Stimulated activated naive B cell treated with anti-CD40 and anti-IgM and Interleukin-4, amounts not matched to agents 10 μg/mL and 1 μg/mL and 100 μg/mL, for 72 hours (primary cell): ENCODE data around the gene SPRED3.
"Not testable (repeated sequence)": the region's sequence is repeated elsewhere in the genome, so short reads cannot be mapped to it uniquely, and the experiment has no call there.

ENCODE experiments used
- ATAC-seq, 2 donors: fragments of 150-1000 bp; cut with Tn5 transposase; replicated peaks; 2 replicates each; pipeline ENCODE4 v1.10.0; 2021; ENCODE audit warnings: moderate library complexity in 1 of 2
- DNase-seq: peaks from one replicate; pipeline ENCODE4 v3.0.0; 2021
- H3K27ac Mint-ChIP-seq: one replicate; pipeline ENCODE4 v1.8.0; 2022; ENCODE audit warnings: mild to moderate bottlenecking, mixed read lengths
- H3K27me3 Mint-ChIP-seq, 2 donors: one replicate each; pipeline ENCODE4 v1.8.0; 2022; ENCODE audit warnings: mixed read lengths in 2 of 2
- H3K36me3 Mint-ChIP-seq, 2 donors: one replicate each; pipeline ENCODE4 v1.8.0; 2022; ENCODE audit warnings: mixed read lengths in 2 of 2, mild to moderate bottlenecking in 1 of 2
- H3K4me1 Mint-ChIP-seq, 2 donors: one replicate each; pipeline ENCODE4 v1.8.0; 2022; ENCODE audit warnings: mixed read lengths in 2 of 2, mild to moderate bottlenecking in 1 of 2
- H3K4me3 Mint-ChIP-seq, 2 donors: one replicate each; pipeline ENCODE4 v1.8.0; 2022; ENCODE audit warnings: mild to moderate bottlenecking in 2 of 2, mixed read lengths in 2 of 2, moderate library complexity in 1 of 2
- H3K9me3 Mint-ChIP-seq, 2 donors: one replicate each; pipeline ENCODE4 v1.8.0; 2022; ENCODE audit warnings: mixed read lengths in 2 of 2, mild to moderate bottlenecking in 1 of 2

Gene SPRED3

DNA sequence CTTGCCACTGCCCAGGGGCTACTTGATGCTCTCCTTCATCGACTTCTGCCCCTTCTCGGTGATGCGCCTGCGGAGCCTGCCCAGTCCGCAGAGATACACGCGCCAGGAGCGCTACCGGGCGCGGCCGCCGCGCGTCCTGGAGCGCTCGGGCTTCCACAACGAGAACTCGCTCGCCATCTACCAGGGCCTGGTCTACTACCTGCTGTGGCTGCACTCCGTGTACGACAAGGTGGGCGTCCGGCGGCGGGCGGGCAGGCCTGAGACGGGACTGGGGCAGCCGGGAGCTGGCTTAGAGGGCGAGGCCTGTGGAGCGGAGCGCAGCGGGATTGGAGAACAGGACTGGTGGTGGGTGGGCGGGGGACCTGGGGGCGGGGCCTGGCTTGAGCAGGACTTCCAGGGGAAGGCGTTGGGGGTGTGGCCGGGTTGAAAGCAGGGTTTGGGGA, 26.8 kb upstream of the SPRED3 start:
- Mint-ChIP-seq H3K36me3 (no peaks in the 10 kb centered on the region), H3K27me3 (peaks cover 22 to 39% of the 10 kb centered on the region in 2 donors), H3K9me3 (no peaks in the 10 kb centered on the region), H3K27ac (no peak overlapping the region), H3K4me1 (peaks cover 10 to 23% of the 10 kb centered on the region in 2 donors), H3K4me3 (peak overlapping the region; percentile 87 to 90)
- ATAC-seq (peak; percentile 78 to 79), DNase-seq (peak; percentile 60)

DNA sequence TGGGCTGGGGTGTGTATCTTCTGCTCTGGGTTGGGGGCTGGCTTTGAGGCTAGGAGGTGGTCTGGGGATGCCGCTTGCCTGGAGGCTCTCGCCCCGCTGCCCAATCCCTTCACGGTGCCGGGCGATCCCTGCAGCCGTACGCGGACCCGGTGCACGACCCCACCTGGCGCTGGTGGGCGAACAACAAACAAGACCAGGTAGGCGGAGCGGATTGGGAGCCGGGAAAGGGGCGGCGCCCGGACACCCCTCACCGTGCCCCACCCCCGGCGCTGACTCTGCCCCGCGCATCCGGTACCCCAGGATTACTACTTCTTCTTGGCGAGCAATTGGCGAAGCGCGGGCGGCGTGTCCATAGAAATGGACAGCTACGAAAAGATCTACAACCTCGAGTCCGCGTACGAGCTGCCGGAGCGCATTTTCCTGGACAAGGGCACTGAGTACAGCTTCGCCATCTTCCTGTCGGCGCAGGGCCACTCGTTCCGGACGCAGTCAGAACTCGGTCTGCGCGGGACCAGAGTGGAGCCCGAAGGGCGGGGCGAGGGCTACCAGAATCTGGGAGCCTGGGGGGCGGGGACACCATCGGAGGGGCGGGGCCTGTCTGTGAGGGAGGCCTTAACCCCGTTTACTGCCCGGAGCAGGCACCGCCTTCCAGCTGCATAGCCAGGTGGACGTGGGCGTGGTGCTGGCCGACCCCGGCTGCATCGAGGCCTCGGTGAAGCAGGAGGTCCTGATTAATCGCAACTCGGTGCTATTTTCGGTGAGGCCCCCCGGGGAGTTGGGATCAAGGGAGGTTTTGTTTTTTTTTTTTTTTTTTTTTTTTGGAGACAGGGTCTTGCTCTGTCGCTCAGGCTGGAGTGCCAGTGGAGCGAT, 26.2 kb upstream of the SPRED3 start:
- Mint-ChIP-seq H3K36me3 (no peaks in the 10 kb centered on the region), H3K9me3 (no peaks in the 10 kb centered on the region), H3K4me3 (peak overlapping the region; percentile 87 to 90), H3K27me3 (peaks cover 24 to 43% of the 10 kb centered on the region in 2 donors), H3K4me1 (peaks cover 10 to 23% of the 10 kb centered on the region in 2 donors), H3K27ac (no peak overlapping the region)
- DNase-seq (peak; percentile 60), ATAC-seq (peak; percentile 69 to 79)

DNA sequence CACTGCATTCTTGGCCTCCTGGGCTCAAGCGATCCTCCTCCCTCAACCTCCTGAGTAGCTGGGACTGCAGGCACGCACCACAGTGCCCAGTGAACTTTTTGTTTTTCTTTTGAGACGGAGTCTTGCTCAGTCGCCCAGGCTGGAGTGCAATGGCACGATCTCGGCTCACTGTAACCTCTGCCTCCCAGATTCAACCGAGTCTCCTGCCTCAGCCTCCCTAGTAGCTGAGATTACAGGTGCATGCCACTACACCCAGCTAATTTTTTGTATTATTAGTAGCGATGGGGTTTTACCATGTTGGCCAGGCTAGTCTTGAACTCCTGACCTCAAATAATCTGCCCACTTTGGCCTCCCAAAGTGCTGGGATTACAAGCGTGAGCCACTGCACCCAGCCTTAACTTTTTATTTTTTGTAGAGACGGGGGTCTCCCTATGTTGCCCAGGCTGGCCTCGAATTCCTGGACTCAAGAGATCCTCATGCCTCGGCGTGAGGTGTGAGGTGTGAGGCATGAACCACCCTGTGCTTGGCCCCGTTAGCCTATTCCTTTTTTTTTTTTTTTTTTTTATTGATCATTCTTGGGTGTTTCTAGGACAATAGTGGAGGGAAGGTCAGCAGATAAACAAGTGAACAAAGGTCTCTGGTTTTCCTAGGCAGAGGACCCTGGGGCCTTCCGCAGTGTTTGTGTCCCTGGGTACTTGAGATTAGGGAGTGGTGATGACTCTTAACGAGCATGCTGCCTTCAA, 25.4 kb upstream of the SPRED3 start:
- not testable (repeated sequence) for H3K9me3 Mint-ChIP-seq, H3K36me3 Mint-ChIP-seq, ATAC-seq, DNase-seq, H3K27ac Mint-ChIP-seq
- Mint-ChIP-seq H3K4me1 (peaks cover 10 to 23% of the 10 kb centered on the region in 2 donors), H3K4me3 (peak overlapping the region; percentile 52 to 90), H3K27me3 (peaks cover 32 to 51% of the 10 kb centered on the region in 2 donors)

DNA sequence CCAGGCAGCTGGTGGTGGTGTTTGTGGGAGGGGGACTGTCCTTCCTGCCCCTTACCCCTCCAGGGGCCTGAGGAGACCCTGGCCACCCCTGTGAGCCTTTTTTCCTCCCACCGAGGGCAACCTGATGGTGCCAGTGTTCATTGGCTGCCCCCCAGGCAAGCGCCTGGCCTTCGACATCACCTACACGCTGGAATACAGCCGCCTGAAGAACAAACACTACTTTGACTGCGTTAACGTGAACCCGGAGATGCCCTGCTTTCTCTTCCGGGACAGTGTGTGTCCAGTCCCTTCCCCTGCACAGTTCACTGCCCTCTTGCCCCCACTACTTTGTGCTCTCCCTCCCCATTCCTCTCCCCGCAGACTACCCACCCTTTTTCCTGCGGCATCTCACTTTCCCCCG, 21.5 kb upstream of the SPRED3 start:
- no peak overlapping the region for H3K27ac Mint-ChIP-seq
- no peaks in the 10 kb centered on the region for H3K9me3 Mint-ChIP-seq
- H3K27me3 Mint-ChIP-seq = peaks cover 31 to 43% of the 10 kb centered on the region in 2 donors
- H3K4me1 Mint-ChIP-seq = peaks cover 0 to 8% of the 10 kb centered on the region in 2 donors
- DNase-seq (no peak), ATAC-seq (no peak)
- H3K4me3 Mint-ChIP-seq = no peak overlapping the region
- no peaks in the 10 kb centered on the region for H3K36me3 Mint-ChIP-seq

DNA sequence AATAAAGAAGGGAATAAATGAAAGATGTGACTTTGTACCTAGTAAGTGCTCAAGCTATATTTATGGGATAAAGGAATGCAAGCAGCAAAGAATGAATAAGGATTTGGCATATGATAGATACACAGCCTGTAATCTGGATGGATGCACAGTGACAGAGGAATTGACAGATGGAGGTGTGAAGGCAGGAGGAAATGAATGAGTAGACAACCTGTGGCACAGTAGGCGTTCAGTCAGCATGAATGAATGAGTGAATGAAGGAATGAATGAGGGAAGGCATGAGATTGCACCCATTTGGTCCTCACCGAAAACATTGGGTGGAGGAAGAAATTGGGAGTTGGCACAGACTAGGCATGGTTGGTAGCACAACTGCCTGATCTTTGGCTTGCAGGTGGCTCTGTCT, 18.9 kb upstream of the SPRED3 start:
- Mint-ChIP-seq H3K36me3 (peaks cover under 1% of the 10 kb centered on the region in 2 donors), H3K9me3 (no peaks in the 10 kb centered on the region), H3K27me3 (peaks cover 31 to 37% of the 10 kb centered on the region in 2 donors), H3K4me3 (no peak overlapping the region), H3K27ac (no peak overlapping the region), H3K4me1 (peaks cover 2% of the 10 kb centered on the region in 2 donors)
- DNase-seq = no peak
- no peak for ATAC-seq

DNA sequence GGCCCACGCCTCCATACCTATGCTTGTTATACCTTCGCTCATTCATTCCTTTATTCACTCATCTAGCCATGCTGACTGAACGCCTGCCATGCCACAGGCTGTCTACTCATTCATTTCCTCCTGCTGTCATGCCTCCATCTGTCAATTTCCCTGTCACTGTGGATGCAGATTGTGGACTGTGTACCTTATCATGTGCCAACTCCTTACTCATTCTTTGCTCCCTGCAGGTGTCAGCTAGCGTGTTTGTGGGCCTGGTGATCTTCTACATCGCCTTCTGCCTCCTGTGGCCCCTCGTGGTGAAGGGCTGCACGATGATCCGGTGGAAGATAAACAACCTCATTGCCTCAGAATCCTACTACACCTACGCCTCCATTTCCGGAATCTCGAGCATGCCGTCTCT, 18.2 kb upstream of the SPRED3 start:
- no peak overlapping the region for H3K4me3 Mint-ChIP-seq
- peaks cover 31 to 37% of the 10 kb centered on the region in 2 donors for H3K27me3 Mint-ChIP-seq

DNA sequence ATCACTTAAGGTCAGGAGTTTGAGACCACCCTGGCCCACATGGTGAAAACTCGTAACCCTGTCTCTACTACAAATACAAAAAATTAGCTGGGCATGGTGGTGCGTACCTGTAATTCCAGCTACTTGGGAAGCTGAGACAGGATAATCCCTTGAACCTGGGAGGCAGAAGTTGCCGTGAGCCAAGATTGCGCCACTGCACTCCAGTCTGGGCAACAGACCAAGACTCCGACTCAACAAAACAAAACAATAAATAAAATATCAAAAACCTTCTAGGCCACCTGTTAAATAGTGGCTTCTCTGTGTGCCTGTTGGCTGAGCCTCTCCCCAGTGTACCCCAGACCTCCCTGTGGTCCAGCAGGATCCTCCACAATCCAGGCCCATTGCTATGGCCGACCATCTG, 17.4 kb upstream of the SPRED3 start:
- Mint-ChIP-seq H3K27ac (no peak overlapping the region), H3K4me3 (no peak overlapping the region)
- no peak for ATAC-seq

More for the DNA sequence above, 18.2 kb upstream of the SPRED3 start:
- Mint-ChIP-seq H3K9me3 (no peaks in the 10 kb centered on the region), H3K27ac (no peak overlapping the region), H3K4me1 (peaks cover 6 to 9% of the 10 kb centered on the region in 2 donors), H3K36me3 (peaks cover 7 to 8% of the 10 kb centered on the region in 2 donors)
- ATAC-seq = no peak
- DNase-seq = no peak

DNA sequence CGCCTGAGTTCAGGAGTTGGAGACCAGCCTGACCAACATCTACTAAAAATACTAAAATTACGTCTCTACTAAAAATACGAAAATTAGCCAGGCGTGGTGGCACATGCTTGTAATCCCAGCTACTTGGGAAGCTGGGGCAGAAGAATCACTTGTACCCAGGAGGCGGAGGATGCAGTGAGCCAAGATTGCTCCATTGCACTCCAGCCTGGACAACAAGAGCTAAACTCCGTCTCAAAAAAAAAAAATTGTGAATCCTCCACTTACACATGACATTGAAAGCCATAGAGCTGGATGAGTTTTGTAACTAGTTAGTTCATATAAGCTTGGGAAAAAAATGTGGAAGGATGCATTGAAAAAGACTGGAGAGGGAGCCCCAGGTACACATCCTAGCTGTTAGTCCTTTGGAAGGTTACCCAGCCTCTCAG, 14.6 kb upstream of the SPRED3 start:
- Mint-ChIP-seq H3K36me3 (peaks cover 16 to 21% of the 10 kb centered on the region in 2 donors), H3K4me3 (peak overlapping the region; percentile 94 to 98), H3K27ac (peak overlapping the region; percentile 100), H3K9me3 (no peaks in the 10 kb centered on the region), H3K27me3 (peaks cover 12 to 14% of the 10 kb centered on the region in 2 donors), H3K4me1 (peaks cover 18 to 27% of the 10 kb centered on the region in 2 donors)
- ATAC-seq (no peak), DNase-seq (no peak)

More for the DNA sequence above, 17.4 kb upstream of the SPRED3 start:
- Mint-ChIP-seq H3K36me3 (peaks cover 9 to 10% of the 10 kb centered on the region in 2 donors), H3K4me1 (peaks cover 12 to 17% of the 10 kb centered on the region in 2 donors), H3K27me3 (peaks cover 29 to 36% of the 10 kb centered on the region in 2 donors), H3K9me3 (no peaks in the 10 kb centered on the region)
- DNase-seq = no peak

DNA sequence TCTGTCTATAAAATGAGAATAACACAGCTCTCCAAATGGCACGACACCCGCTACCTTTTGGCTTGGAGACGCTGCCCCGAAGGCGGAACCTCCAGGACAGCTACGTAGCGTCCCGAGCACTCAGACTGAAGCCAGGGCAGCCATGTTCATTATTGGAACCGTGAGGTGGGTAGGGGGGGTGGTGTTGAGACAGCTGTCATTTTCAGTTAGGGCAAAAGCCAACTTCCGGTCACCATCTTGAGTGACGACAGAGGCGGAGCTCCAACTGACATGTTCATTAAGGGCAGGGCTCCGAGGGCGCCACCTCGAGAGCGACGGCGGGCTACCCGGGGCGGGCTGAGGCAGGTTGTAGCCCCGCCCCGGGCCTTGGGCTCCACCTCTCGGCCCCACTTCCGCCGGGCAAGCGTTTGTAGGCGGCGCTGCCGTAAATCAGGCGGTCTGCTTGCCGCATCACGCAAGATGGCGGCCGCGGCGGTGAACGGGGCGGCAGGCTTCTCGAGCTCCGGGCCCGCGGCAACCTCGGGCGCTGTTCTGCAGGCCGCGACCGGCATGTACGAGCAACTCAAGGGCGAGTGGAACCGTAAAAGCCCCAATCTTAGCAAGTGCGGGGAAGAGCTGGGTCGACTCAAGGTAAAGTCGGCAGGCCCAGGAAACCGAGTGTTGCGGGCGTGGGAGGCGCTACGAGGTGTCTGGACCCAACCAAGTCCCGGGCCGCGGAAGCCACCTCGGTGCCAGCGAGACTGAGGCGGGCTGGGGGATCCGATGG, 14.0 kb upstream of the SPRED3 start, which contains the start of gene PSMD8:
PSMD8 (plus strand) TSS at position 240 of the 766 bp plus-strand sequence; CDS start at position 271, 31 bp downstream.
- Mint-ChIP-seq H3K4me1 (peaks cover 18 to 33% of the 10 kb centered on the region in 2 donors), H3K36me3 (peaks cover 22 to 27% of the 10 kb centered on the region in 2 donors), H3K27ac (peak within 1 kb of the TSS; percentile 100), H3K4me3 (peak within 1 kb of the TSS; percentile 94 to 98), H3K9me3 (no peaks in the 10 kb centered on the region), H3K27me3 (peaks cover 10 to 11% of the 10 kb centered on the region in 2 donors)
- peak; percentile 99 for DNase-seq
- ATAC-seq = peak; percentile 96 to 98

DNA sequence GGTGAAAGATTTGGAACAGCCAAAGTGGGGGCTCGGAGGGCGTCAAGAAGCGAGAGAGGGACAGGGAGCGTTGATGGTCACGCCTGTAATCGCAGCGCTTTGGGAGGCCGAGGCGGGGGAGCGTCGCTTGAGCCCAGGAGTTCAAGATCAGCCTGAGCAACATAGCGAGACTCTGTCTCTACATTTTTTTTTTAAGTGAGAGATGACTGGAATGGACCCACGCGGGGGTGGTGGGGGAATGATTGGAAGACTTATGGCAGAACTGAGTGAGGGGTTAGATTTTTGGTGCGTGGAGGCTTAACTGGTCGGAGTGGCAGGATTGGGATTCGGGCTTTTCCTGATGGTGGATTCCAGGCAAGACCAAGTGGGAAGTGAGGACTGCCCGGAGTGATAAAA, 13.4 kb upstream of the SPRED3 start:
- H3K36me3 Mint-ChIP-seq = peaks cover 26 to 29% of the 10 kb centered on the region in 2 donors
- H3K9me3 Mint-ChIP-seq = no peaks in the 10 kb centered on the region
- peaks cover 18 to 34% of the 10 kb centered on the region in 2 donors for H3K4me1 Mint-ChIP-seq
- H3K27me3 Mint-ChIP-seq = peaks cover 7 to 8% of the 10 kb centered on the region in 2 donors
- peak; percentile 10 to 17 for ATAC-seq
- DNase-seq = no peak
- H3K4me3 Mint-ChIP-seq = peak overlapping the region; percentile 94 to 98
- peak overlapping the region; percentile 100 for H3K27ac Mint-ChIP-seq

DNA sequence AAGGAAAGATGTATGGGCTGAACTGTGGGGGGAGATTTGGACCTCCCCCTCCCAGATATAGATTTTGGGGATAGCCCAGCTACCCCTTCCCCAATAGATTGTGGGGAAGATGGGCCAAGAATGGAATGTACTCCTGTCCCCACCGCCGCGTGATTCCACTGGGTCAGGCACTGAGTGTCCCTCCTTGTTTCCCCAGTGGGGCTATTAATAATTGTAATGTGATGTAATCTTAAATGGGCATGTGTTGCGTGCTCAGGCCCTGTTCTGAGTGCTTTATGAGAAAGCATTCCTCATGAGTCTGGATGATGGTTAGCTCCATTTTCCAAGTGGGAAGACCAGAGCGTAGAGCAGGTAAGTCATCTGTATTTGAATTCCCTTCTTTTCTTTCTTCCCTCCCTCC, 12.7 kb upstream of the SPRED3 start:
- Mint-ChIP-seq H3K9me3 (no peaks in the 10 kb centered on the region), H3K27ac (no peak overlapping the region), H3K4me1 (peaks cover 20 to 34% of the 10 kb centered on the region in 2 donors), H3K4me3 (peak overlapping the region; percentile 94 to 98), H3K27me3 (peaks cover under 1 to 1% of the 10 kb centered on the region in 2 donors), H3K36me3 (peaks cover 33% of the 10 kb centered on the region in 2 donors)
- ATAC-seq (no peak), DNase-seq (no peak)

DNA sequence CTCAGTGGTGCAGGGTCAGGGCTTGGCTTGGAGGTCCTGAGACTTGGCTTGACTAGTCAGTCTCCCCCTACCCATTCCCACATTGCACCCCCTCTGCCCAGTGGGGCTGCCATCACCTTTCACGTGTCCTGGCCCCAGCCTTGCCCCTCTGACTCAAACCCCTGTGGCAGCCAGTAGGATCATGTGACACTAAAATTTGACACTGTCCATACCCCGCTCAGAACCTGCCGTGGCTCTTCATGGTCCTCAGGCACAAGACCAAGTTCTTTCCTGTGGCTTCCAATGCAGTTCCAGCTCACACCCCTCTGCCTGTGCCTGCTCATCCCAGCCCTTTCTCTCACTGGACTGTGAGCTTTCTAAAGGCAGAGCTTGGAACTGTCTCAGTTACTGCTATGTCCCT, 11.9 kb upstream of the SPRED3 start:
- H3K27ac Mint-ChIP-seq = no peak overlapping the region
- H3K36me3 Mint-ChIP-seq = peaks cover 41% of the 10 kb centered on the region in 2 donors
- DNase-seq = no peak
- H3K27me3 Mint-ChIP-seq = no peaks in the 10 kb centered on the region
- ATAC-seq = no peak
- peak overlapping the region; percentile 67 to 98 for H3K4me3 Mint-ChIP-seq
- H3K9me3 Mint-ChIP-seq = no peaks in the 10 kb centered on the region
- H3K4me1 Mint-ChIP-seq = peaks cover 20 to 34% of the 10 kb centered on the region in 2 donors

DNA sequence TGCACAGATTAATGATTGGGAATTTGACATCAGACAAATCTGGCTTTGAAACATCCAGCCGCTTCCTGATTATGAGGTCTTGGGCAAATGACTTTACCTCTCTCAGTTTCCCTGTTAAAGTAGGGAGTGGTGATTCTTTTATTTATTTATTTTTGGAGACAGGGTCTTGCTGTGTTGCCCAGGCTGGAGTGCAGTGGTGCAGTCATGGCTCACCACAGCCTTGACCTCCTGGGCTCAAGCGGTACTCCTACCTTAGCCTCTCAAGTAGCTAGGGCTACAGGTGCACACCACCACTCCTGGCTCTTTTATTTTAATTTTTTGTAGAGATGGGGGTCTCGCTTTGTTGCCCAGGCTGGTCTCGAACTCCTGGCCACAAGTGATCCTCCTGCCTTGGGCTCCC, 11.4 kb upstream of the SPRED3 start:
- DNase-seq = no peak
- Mint-ChIP-seq H3K36me3 (peaks cover 46% of the 10 kb centered on the region in 2 donors), H3K9me3 (no peaks in the 10 kb centered on the region), H3K27ac (no peak overlapping the region), H3K4me1 (peaks cover 20 to 34% of the 10 kb centered on the region in 2 donors), H3K27me3 (no peaks in the 10 kb centered on the region), H3K4me3 (no peak overlapping the region)
- no peak for ATAC-seq
